ENCODE measurements around the gene SPPL2A.
"Not testable (repeated sequence)": the region's sequence is repeated elsewhere in the genome, so short reads cannot be mapped to it uniquely, and the experiment has no call there.

SPPL2A gene

DNA sequence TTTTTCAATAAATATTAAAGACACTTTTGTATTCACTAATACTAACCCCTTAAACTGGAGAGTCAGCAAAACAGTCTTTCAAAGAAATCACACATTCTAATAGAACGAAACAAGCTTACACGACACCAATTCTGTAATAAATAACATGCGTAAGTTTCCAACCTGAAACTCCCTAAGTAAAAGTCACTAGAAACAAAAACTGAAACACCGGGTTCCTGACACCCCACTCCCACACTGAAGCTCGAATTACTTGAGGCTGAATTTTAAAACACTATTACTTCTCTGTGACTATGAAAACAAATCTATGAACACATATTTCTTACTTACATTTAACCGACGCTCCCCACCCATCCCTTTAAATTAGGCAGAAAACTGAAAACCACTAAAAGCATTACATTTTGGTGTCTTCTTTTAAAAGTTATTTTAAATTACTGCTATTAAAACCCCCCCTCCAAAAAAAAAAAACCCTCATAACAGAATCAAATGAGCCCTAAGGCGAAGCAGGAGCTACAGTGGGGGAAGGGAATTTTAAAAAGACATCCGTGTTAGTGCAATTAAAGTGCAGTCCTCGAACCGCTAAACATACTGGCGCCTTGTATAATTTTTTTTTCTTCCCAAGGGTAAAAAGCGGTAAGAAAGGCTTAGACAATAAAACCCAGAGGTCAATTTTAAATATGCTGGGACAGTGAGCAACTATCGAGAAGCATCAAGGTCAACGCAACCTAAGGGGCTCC lies 878 bp downstream of the SPPL2A start:
- DNase-seq, result peak; percentile 26 to 46

DNA sequence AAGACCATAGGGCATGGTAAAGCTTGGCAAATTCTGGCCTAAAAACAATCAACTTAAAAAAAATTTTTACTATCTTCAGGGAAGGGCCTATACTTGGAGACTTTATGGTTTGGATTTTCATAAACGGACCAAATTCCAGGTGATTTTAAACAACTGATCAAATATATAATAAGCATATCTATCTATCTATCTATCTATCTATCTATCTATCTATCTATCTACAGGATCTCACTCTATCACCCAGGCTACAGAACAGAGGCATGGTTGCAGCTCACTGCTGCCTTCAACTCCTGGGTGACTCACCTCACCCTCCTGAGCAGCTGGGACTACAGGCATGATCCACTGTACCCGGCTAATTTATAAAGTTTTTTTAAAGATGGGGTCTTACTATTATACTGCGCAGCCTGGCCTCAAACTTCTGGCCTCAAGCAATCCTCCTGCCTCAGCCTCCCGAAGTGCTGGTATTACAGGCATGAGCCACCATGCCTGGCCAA lies 6.7 kb downstream of the SPPL2A start:
- no peak for DNase-seq

GRCh38 chr15:50753463-50753862 lies 12.0 kb downstream of the SPPL2A start:
- no peak for DNase-seq

- no peak for DNase-seq
Measured at GRCh38 chr15:50751394-50751793, 14.1 kb downstream of the SPPL2A start.

- DNase-seq, result no peak
Measured at GRCh38 chr15:50750227-50750705, 15.2 kb downstream of the SPPL2A start.

GRCh38 chr15:50747523-50747922 lies 18.0 kb downstream of the SPPL2A start:
- no peak for DNase-seq

DNA sequence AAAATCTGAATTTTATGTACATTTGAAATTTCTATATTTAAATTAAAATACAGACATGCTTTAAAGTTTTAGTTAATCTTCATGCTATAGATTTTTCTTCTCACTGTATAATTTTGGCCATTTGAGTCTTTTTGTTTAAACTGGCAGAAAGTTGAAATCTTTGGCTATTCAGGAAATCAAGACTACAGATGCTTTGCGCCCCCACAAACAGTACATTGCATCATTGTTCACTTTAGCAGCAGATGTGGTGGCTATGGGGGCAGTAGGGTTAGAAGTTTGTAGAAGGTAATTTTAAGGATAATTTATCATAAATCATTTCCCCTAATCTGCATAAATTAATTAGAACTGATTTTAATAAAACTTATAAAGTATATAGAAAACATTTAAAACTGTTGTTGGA lies 20.9 kb downstream of the SPPL2A start:
- DNase-seq, result no peak

- no peak for DNase-seq
Measured at GRCh38 chr15:50740955-50741354, 24.6 kb downstream of the SPPL2A start.

GRCh38 chr15:50736823-50737222 lies 28.7 kb downstream of the SPPL2A start:
- no peak for DNase-seq

GRCh38 chr15:50735156-50735555 lies 30.4 kb downstream of the SPPL2A start:
- DNase-seq, result no peak

DNA sequence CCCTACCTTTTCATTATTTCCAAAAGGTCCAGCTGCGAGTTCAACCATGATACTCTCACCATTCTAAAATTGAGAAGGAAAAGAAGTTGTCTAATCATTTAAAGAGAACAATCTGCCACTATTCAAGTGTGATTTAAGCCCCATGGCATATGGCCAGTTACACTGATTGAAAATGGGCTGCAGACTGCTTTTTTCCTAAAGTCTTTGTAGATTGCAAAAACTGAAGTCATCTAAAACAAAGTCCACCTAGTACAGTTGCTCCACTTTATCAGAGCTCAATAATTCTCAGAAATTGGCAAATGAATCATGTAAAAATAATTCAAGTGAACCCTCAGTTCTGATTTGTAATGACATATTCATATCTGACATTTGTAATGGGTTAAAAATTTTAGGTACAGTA lies 39.2 kb downstream of the SPPL2A start:
- no peak for DNase-seq

GRCh38 chr15:50718700-50719125 lies 46.8 kb downstream of the SPPL2A start:
- DNase-seq, result no peak

DNA sequence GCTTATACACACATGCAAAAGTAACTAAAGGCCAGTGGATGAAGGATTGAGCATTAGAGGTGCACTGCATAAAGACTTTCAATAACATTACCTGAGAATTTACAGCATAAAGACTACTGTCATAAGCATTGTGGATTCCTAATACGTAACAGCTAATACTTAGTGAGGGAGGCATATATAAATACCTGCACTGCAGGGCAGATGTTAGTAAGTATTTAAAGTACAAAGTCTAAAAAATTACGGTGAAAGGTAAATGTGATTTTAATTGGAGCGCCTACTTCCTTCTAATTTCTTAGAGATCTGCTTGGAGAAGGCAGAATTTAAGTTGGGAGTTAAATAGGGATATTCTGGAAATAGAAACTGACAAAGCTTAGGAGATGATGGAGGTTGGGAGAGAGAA lies 53.5 kb downstream of the SPPL2A start:
- no peak for DNase-seq

DNA sequence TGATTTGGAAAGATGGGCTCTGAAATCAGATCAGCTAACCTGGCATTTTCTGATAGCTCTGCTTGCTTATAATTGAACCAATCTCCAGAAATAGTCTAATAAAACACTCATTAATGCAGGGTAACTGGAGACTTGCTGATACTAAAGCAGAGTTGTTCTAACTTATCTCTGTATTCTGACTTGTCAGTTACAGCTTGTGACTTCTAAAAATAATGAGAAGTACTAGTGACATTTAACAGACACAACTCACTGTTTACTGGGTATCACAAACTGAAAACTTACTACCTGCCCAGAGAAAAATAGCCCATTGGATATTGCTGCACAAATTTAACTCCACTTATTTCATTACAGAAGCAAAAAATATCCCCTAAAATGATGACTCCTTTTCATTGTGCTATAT lies 54.9 kb downstream of the SPPL2A start:
- DNase-seq, result no peak

GRCh38 chr15:50707878-50708427 lies 57.6 kb downstream of the SPPL2A start:
- DNase-seq, result no peak

GRCh38 chr15:50702762-50703334 lies 62.7 kb downstream of the SPPL2A start:
- no peak for DNase-seq

DNA sequence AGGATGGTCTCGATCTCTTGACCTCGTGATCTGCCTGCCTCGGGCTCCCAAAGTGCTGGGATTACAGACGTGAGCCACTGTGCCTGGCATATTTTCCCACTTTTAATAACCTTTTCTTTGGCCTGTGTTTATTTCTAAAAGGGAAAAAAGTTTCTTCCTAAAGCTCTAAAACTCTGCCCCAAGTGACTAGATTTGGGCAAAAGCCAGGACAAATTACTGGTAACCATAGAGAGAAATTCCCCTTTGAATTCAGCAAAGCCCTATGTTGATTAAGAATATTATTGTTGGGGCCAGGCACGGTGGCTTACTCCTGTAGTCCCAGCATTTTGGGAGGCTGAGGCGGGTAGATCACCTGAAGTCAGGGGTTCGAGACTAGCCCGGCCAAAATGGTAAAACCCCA lies 67.4 kb downstream of the SPPL2A start:
- no peak for DNase-seq

DNA sequence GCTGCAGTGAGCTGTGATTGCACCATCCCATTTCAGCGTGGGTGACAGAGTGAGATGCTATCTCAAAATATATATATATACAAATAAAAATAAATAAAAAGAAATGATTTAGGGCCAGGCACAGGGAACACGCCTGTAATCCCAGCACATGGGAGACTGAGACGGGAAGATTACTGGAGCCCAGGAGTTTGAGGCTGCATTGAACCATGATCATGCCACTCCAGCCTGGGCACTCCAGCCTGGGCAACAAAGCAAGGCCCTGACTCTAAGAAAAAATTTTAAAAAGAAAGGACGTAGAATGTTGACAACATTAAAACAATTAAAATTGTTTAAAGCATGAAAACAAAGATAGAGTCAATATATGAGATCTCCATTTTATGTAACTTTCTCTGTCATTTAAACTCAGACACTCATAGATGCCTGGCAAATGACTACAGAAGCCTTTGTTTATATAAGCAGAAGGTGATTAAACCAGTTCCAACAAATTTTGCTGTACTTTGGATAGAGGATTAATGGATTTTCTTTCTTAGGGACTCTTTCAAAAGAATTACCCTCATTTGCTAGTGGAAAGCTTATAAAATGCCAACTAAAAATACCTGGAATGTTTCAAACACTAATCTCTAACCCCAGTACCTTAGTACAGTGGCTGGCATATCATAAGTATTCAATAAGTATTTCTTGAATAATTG lies 68.3 kb downstream of the SPPL2A start:
- no peak for DNase-seq

GRCh38 chr15:50694634-50695165 lies 70.8 kb downstream of the SPPL2A start:
- DNase-seq, result not testable (repeated sequence)

DNA sequence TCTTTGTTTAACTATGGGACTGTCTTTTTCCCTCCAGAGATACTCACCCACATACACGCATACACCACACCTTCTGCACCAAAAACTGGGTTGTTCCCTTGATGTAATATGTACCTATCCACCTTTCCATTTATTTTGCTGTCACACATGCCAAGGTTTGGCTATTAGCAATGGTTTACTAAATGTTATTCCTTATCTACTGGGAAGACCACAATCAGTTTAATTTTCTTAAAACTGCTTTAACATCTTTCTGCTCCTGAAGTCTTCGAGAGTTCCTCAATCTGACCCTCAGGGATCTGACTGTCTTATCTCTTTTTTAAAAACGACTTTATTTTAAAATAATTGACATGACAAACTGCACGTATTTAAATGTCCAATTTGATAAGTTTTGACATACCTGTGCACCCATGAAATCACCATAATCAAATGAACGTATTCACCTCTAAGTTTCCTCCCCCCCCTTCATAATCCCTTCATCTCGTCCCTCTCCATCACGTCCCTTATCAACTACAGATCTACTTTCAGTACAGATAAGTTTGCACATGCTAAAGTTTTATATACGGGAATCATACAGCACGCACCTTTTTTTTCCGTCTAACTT lies 78.1 kb downstream of the SPPL2A start:
- DNase-seq, result no peak

- DNase-seq, result peak; percentile 89 to 92
Measured at GRCh38 chr15:50686469-50687301, 78.8 kb downstream of the SPPL2A start, which contains the start of gene TRPM7. TRPM7 (minus strand) TSS chr15:50686797; CDS start chr15:50686533, 264 bp downstream.

GRCh38 chr15:50685976-50686468 lies 79.5 kb downstream of the SPPL2A start:
- DNase-seq, result peak; percentile 79 to 80

Measured in stimulated activated CD4-positive, alpha-beta T cell treated with anti-CD3 and anti-CD28 coated beads, Interleukin-2, amount 100 ng/mL, for 24 hours (primary cell).